ENCODE measurements around the gene MEG3.

MEG3 gene

DNA sequence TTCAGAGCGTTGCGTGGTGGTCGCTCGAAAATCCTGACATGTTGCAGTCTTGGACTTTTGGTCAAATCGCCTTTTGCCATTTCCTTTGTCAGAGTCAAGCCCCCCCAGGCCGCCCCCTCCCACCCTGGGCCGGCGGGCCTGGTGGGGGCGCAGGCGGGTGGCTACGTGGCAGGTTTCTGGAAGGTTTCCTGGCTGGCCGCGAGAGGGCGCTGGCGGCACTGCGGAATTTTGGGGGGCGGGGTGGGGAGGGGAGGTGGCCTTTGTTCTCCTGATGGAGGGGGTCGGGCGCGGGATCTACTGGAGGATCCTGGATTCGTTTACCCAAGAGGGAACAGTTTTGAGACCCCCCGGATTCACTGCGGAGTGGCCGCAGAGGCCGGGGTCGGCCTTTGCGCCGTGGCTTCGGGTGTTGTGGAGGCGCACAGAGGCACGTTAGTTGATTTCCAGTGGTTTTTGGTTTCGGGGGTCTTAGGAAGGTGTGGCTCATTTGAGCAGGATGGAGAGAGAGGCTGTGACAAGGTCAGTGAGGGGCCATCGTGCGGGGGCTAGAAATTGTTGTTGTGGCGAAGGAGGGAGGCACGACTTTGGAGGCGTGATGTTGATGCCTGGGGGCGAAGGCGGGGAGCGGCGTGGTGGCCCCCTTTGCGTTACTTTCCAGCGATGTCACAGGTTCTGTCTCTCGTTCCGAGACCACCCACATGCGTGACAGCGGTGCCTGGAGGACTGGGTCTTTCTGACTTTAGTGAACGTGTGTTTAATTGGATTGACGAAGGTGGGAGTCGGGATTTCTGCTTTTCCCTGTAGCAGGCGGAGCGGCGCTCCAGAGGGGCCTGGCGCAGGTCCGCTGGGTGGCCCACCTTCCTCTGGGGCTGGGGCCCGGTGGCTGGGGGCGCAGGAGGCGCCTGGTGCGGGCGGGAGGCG is 1.4 kb downstream of the MEG3 start:
- Mint-ChIP-seq H3K36me3 (ENCODE audit: low read depth) (no peaks in the 10 kb centered on the region), H3K4me1 (ENCODE audit: low read depth) (peaks cover 11% of the 10 kb centered on the region), H3K27me3 (peaks cover 62% of the 10 kb centered on the region), H3K9me3 (peaks cover 4% of the 10 kb centered on the region), H3K4me3 (no peak overlapping the region), H3K27ac (no peak overlapping the region)
- DNase-seq, result no peak

DNA sequence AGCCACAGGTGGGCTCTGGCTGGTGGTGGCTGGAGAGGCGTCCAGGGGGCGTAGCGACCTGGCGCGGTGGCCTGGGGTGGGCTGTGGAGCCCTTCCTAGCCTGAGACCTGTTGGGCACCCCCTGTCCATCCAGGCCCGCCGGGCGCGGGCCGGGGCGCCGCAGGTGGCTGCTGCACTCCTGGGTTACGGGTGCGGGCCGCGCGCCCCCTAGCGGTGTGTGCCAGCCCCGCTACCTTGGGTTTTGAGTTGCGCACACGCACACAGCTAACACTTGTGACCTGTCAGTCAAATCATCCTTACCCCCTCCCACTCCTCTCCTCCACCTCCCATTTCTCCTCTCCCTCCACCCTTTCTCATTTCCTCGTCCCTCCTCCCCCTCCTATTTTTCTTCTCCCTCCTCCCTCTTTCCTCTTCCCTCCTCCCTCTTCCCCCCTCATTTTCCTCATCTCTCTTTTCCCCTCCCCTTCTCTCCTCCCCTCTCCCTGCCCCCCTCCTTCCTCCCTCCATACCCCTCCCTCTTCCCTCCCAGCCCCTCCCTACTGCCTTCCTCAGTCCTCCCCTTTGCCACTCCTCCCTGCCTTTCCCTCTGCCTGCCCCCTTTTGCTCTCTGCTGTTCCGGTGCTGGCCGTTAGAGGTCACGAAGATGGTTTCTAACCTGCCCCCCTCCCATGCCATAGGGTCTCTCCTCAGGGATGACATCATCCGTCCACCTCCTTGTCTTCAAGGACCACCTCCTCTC is 2.3 kb downstream of the MEG3 start:
- no peak overlapping the region for H3K4me3 Mint-ChIP-seq
- H3K27ac Mint-ChIP-seq, result no peak overlapping the region
- no peak for DNase-seq
- peaks cover 4% of the 10 kb centered on the region for H3K9me3 Mint-ChIP-seq
- no peaks in the 10 kb centered on the region for H3K36me3 Mint-ChIP-seq (ENCODE audit: low read depth)
- H3K4me1 Mint-ChIP-seq (ENCODE audit: low read depth), result peaks cover 11% of the 10 kb centered on the region
- peaks cover 57% of the 10 kb centered on the region for H3K27me3 Mint-ChIP-seq

DNA sequence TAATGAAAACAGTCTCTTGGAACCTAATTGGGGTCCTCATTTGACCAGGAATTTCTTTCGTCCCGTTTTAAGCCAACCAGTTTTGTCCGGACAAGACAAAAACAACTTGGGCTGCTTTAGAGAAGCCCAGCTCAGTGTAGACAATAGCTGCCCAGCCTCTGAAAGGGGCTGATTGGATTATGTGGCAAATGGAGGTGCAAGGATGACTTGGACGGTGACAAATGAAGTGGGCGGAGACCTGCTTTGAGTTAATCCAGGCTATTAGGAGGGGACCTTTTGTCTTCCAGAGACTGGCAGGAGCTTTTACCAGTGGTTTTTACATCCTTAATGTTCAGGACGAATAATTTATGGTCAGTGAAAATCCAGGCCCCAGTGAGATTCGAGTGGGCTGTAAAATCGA is 4.8 kb downstream of the MEG3 start:
- no peak overlapping the region for H3K27ac Mint-ChIP-seq
- no peak for DNase-seq
- H3K36me3 Mint-ChIP-seq (ENCODE audit: low read depth), result no peaks in the 10 kb centered on the region
- H3K27me3 Mint-ChIP-seq, result peaks cover 48% of the 10 kb centered on the region
- peaks cover 4% of the 10 kb centered on the region for H3K9me3 Mint-ChIP-seq
- H3K4me1 Mint-ChIP-seq (ENCODE audit: low read depth), result peaks cover 6% of the 10 kb centered on the region
- H3K4me3 Mint-ChIP-seq, result no peak overlapping the region

DNA sequence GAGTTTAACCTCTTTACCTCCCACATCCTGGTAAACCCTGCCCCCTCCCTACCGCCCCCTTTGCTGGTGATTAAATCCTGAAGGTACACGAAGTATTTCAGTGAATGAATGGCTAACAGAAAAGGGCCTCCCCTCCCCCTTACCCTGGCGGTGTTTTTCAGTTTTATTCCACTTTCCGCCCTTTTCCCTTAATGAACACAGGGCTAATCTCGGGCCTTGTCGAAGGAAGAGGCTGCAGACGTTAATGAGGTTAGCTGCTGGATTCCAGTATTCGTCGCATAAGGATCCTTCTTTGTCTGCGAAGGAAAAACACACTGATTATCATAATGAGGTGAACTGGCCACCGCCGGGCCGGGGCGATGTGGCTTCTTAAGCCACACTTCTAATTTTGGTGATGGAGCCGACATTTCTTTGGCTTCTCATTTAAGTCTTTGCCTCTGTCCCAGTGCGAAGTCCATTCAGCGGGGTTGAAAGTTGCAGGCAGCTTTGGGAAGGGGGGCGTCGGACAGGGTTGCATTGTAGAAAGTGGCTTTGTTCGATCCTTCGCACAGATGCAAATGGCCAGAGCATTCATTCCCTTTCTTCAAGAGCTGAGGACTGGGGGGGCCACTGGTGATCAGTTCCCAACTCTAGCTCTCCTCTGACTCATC is 6.5 kb downstream of the MEG3 start:
- peaks cover 2% of the 10 kb centered on the region for H3K4me1 Mint-ChIP-seq (ENCODE audit: low read depth)
- peaks cover 2% of the 10 kb centered on the region for H3K9me3 Mint-ChIP-seq
- peaks cover 45% of the 10 kb centered on the region for H3K27me3 Mint-ChIP-seq
- no peaks in the 10 kb centered on the region for H3K36me3 Mint-ChIP-seq (ENCODE audit: low read depth)
- DNase-seq, result no peak
- no peak overlapping the region for H3K4me3 Mint-ChIP-seq
- no peak overlapping the region for H3K27ac Mint-ChIP-seq

DNA sequence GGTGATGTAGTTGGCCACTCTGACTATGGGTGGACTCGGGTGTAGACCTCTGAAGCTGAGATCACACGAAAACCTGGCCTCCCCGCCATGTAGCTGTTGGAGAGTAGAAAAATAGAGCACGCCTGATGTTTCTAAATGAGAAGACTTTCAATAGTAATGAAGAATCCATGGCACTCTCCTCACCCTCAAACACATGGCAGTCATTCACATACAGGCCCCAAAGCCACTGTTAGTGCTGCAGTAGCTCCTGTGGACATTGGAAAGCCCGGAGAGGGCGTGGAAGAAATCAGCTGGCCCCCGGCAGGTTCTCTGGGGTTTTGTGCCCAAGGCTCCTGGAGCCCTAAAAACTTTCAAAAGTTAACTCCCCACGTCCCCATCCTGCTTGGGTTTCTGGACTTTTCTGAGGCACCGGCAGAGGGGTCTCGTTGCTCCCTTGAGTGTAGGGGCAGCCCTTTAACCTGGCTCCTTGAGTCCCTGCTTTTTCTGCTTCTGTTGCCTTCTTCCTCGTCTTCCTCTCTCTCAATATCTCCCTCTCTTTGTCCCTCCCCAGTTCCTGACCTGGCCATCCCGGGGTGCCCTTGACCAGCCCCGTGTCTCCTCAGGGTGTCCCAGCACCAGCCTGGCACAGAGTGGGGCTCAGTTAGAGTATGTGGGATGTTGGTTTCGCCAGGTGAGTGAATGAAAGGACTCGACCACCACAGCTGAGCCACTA is 8.3 kb downstream of the MEG3 start:
- Mint-ChIP-seq H3K36me3 (ENCODE audit: low read depth) (no peaks in the 10 kb centered on the region), H3K27me3 (peaks cover 34% of the 10 kb centered on the region), H3K27ac (no peak overlapping the region), H3K9me3 (no peaks in the 10 kb centered on the region), H3K4me1 (ENCODE audit: low read depth) (no peaks in the 10 kb centered on the region), H3K4me3 (no peak overlapping the region)
- no peak for DNase-seq

DNA sequence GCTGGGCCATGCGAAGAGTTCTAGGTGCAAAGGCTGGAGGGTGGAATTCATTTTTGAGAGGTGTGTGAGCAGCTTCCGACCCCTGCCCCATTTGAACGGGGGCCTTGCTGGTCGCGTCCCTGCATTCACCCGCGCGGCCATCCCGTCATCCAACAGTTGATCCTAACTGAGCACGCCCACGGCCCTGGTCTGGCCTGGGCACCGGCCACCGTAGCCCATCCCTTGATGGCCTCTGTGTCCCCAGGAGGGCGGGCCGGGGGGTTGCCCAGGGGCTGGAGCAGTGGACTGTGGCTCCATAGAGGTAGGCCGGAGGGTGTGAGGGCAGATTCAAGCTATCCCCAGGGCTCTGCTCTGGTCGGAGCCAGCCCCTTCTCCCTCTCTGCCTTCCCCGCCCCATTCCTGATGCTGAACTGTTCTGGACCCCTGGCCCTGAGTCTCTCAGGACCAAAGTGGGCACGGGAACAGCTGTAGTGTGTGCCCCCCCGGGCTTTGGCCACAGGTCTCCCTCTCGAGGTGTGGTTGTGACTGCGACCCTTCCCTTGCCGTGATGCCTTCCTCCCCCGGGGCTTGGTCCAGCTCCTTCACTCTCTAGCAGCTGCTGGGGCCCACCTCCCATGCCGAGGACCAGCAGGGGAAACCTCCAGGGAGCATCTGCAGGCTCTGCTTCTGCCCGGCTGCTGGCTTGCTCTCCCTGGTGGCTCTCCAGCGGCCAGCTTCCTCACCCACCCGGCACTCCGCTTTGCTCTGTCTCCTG is 9.1 kb downstream of the MEG3 start:
- no peaks in the 10 kb centered on the region for H3K9me3 Mint-ChIP-seq
- H3K27me3 Mint-ChIP-seq, result peaks cover 27% of the 10 kb centered on the region
- H3K27ac Mint-ChIP-seq, result no peak overlapping the region
- H3K36me3 Mint-ChIP-seq (ENCODE audit: low read depth), result no peaks in the 10 kb centered on the region
- DNase-seq, result no peak
- no peak overlapping the region for H3K4me3 Mint-ChIP-seq
- H3K4me1 Mint-ChIP-seq (ENCODE audit: low read depth), result no peaks in the 10 kb centered on the region

DNA sequence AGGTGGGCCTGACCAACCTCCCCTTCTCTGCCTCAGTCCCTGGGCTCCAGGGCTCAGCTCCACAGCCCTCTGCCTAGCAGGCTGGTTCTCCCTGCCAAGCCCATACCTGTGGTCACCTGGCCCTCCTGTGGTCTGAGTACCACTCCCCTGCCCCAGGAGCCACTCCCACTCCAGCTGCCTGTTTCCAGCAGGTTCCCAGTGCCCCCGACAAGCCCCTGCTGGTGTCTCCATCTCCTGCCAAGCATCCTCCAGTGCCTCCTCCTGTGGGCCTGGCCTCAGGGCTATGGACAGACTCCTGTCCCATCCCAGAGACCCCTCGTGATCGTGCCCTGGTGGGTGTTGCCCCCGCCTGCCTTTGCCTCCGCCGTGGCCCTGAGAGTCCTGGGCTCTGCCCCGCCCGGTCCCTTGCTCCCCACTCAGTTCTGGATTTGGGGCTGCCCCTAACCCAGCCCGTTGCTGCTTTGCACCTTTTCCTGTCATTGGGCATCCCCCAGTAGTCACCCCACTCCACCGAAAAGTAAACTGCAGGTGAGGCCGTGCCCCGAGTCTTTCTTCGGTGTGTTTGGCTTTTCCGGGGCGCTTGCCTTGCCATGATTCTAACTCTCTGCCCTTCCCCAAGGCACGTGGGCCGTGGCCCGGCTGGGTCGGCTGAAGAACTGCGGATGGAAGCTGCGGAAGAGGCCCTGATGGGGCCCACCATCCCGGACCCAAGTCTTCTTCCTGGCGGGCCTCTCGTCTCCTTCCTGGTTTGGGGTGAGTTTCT is 9.8 kb downstream of the MEG3 start:
- DNase-seq, result no peak

DNA sequence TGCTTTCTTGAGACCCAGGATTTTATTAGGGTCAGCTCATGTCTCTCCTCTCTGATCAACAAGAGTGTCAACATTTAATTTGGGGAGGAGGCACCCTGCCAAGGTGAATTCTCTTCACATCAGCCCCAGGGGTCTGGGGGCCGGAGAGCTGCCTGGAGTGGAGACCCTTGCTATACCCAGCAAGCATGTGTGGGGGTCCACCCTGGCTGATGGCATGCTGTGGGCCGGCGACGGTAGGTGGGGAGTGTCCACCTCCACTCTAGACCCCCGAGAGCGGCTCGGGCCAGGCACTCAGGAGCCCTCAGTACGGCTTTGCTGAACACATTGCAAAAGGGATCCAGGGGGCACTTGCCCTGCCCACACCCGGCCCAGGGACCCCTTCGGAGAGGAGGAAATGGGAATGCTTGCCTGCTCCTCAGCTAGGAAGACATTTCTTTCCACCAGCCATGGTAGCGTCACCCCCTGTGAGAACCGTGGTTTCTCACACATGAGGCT is 10.4 kb downstream of the MEG3 start:
- Mint-ChIP-seq H3K4me3 (no peak overlapping the region), H3K9me3 (no peaks in the 10 kb centered on the region), H3K27ac (no peak overlapping the region), H3K36me3 (ENCODE audit: low read depth) (no peaks in the 10 kb centered on the region), H3K27me3 (peaks cover 26% of the 10 kb centered on the region), H3K4me1 (ENCODE audit: low read depth) (no peaks in the 10 kb centered on the region)
- no peak for DNase-seq

More for the DNA sequence above, 9.8 kb downstream of the MEG3 start:
- Mint-ChIP-seq H3K4me3 (no peak overlapping the region), H3K27ac (no peak overlapping the region), H3K9me3 (no peaks in the 10 kb centered on the region), H3K27me3 (peaks cover 26% of the 10 kb centered on the region), H3K36me3 (ENCODE audit: low read depth) (no peaks in the 10 kb centered on the region), H3K4me1 (ENCODE audit: low read depth) (no peaks in the 10 kb centered on the region)

DNA sequence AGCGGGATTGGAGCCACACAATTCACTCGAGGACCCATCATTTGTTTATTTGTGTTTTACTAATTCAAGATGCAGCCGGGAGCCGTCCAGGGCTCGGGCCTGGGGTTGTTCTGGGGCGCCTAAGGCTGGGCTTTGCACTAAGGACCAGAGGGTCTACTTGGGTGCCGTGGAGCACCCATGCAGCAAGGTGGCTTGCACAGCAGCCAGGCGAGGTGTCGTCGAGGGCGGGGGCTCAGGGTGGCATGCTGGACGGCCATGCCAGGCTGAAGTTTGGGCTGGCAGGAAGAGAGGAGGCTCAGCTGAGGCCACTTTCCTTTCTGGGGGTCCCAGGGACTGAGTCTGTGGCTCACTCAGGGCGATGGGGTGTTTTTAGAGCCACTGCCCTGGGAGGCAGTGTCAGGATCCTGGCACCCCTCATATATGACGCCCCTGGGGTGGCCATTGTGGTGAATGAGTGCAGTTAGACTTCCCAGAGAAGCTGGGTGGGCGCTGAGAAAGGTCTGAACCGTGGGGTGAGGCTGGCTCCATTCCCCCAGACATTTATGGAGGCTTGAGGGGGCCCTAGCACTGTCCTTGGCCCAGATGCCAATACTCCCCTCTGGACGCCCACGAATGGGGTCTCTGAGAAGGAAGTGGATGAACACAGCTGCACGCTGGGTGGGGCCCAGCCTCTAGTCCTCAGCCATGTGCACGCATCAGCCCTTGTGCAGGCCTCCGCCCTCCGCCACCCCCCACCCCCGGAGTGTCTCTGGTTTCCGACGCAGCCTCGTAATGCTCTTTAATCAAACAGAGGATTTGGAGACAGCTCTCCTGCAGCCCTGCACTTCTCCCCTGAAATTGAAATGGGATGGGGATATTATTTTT is 11.3 kb downstream of the MEG3 start:
- Mint-ChIP-seq H3K27ac (no peak overlapping the region), H3K27me3 (peaks cover 26% of the 10 kb centered on the region), H3K9me3 (no peaks in the 10 kb centered on the region), H3K4me3 (no peak overlapping the region), H3K36me3 (ENCODE audit: low read depth) (no peaks in the 10 kb centered on the region), H3K4me1 (ENCODE audit: low read depth) (no peaks in the 10 kb centered on the region)
- no peak for DNase-seq

DNA sequence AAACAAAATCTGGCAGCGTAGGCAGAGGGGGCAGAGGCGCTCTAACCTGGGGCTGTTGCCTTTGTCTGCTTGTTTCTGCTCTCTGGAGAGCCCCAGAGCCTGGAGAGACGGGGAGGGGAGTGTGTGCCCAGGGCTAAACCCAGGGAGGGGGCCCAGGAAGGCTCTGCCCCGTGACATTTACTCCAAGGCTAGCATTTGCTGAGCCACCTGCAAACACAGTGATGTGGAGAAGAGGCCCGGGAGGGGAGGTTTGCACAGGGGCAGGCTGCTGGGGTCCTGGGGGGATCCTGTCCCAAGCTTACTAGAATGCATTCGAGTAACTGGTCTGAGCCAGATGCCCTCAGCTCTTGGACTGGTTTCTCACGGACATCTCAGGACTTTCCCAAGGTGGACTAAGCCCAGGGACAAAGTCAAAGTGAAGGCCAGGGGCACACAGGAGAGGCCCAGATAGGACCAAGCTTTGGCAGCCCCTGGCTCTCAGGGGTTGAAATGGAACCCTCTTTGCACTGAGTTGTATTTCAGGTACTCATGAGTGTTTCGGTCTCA is 12.0 kb downstream of the MEG3 start:
- H3K27me3 Mint-ChIP-seq, result peaks cover 24% of the 10 kb centered on the region
- no peaks in the 10 kb centered on the region for H3K9me3 Mint-ChIP-seq
- no peak for DNase-seq
- H3K36me3 Mint-ChIP-seq (ENCODE audit: low read depth), result no peaks in the 10 kb centered on the region
- H3K4me3 Mint-ChIP-seq, result no peak overlapping the region
- no peaks in the 10 kb centered on the region for H3K4me1 Mint-ChIP-seq (ENCODE audit: low read depth)
- no peak overlapping the region for H3K27ac Mint-ChIP-seq

DNA sequence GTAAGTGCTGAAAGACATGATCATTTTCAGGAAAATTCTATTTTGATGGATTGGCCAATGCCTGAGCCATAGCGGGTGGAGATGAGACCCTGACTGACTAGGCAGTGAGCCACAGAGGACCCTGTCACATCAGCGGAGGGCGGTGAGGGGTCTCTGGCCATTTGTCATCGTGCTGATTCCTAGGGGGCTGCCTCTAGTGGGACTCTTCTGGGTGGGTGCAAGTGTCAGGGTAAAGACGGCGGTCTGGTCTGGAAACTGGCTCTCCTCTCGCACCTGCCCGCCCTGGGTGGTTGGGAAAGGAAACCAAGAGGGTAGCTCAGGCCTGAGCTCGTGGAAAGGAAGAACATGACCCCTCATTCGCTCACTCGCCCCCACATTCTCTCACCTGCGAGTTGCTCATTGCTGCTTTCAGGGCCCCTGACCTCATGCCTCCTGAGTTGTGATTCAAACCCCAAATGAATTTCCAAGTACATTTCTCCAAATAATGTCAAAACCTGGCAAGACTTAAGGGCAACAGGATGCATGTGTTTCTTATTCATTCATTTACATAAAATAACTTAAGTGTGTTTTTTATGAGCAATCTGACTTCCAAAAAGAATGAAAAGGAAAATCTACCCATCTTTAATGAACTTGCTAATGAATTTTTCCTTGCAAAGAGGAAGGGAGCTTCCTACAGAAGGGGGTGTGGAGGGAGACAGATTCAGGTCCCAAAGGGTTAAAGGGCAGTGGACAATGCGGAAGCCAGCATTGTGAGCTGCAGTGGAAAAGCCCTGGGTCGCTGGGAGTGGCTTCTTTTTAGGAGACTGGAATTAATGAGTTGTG is 12.8 kb downstream of the MEG3 start:
- H3K27ac Mint-ChIP-seq, result no peak overlapping the region
- no peaks in the 10 kb centered on the region for H3K36me3 Mint-ChIP-seq (ENCODE audit: low read depth)

DNA sequence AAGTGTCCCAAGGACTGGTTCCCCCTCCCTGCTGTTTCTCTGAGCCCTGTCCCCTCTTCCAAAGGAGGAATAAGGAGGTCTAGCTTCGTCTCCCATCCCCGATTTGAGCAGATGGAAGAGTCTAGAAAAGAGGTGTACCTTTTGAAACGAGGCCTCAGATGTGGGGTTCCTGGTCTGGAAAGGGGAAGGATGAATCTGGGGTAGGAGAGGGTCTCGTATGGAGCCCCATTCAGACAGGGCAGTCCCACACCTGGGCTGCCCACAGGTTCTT is 13.3 kb downstream of the MEG3 start:
- no peak overlapping the region for H3K4me3 Mint-ChIP-seq
- H3K27me3 Mint-ChIP-seq, result peaks cover 17% of the 10 kb centered on the region
- H3K4me1 Mint-ChIP-seq (ENCODE audit: low read depth), result no peaks in the 10 kb centered on the region
- no peaks in the 10 kb centered on the region for H3K36me3 Mint-ChIP-seq (ENCODE audit: low read depth)
- no peak for DNase-seq
- no peak overlapping the region for H3K27ac Mint-ChIP-seq
- no peaks in the 10 kb centered on the region for H3K9me3 Mint-ChIP-seq

More for the DNA sequence above, 12.8 kb downstream of the MEG3 start:
- DNase-seq, result no peak
- Mint-ChIP-seq H3K9me3 (no peaks in the 10 kb centered on the region), H3K4me1 (ENCODE audit: low read depth) (no peaks in the 10 kb centered on the region), H3K4me3 (no peak overlapping the region), H3K27me3 (peaks cover 19% of the 10 kb centered on the region)

Data from activated T-cell treated with anti-CD3 and anti-CD28 coated beads, Interleukin-2, amount 50 U/mL, for 24 hours (primary cell).